HG03378 (cell line): ENCODE data around the gene CERS1.

Experiments used
- ATAC-seq: cut with Tn5 transposase; IDR thresholded peaks from one replicate; pipeline ENCODE4 v1.9.1; 2021; ENCODE audit warnings: mild to moderate bottlenecking, moderate library complexity; ENCODE audit not compliant: unreplicated experiment

Gene CERS1

DNA sequence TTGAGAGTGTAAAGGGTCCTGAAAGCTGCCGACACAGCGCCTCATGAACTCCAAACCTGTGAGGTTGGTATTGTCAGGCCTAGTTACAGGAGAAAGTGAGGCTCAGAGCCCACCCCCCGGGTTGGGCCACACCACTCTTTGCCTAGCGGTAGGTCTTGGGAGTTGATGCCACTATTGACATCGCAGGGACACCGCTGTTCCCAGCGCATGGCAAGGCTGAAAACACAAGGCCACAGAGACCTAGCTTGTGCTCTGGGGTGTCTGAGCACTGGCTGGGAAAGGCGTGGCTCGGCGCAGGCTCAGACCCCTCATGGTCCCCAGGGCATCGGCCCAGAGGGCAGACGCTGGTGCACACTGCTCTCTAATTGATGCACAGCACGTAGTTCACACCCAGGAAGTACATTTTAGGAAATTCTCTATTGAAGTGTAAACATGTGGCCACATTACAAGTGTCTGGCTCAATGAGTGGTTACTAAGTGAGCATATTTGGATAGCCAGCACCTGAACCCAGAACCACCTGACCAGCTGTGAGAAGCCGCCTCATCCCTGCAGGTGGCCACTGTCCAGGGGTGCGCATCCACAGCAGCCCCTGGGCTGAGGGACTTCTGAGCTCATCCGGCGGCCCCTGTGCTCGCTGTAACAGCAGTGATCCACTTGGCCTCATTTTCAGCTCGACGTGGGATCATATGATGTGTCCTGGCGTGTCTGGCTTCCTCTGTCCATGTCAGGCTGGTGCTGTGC lies 36.9 kb downstream of the CERS1 start:
- ATAC-seq, result no peak

DNA sequence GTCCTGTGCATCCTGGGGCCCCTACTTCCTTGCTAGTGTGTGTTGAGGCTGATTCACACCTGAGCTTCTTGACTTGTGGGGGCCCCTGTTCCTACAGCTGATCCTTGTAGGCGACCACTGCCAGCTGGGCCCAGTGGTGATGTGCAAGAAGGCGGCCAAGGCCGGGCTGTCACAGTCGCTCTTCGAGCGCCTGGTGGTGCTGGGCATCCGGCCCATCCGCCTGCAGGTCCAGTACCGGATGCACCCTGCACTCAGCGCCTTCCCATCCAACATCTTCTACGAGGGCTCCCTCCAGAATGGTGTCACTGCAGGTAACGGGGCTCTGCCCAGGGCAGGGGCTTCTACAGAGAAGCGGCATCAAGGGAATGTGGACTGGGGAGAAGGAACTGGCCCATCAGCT lies 38.7 kb downstream of the CERS1 start:
- no peak for ATAC-seq

- no peak for ATAC-seq
Measured at GRCh38 chr19:18856385-18857126, 39.4 kb downstream of the CERS1 start.

GRCh38 chr19:18855647-18856384 lies 40.1 kb downstream of the CERS1 start:
- ATAC-seq, result no peak

- no peak for ATAC-seq
Measured at GRCh38 chr19:18854982-18855381, 41.0 kb downstream of the CERS1 start.

DNA sequence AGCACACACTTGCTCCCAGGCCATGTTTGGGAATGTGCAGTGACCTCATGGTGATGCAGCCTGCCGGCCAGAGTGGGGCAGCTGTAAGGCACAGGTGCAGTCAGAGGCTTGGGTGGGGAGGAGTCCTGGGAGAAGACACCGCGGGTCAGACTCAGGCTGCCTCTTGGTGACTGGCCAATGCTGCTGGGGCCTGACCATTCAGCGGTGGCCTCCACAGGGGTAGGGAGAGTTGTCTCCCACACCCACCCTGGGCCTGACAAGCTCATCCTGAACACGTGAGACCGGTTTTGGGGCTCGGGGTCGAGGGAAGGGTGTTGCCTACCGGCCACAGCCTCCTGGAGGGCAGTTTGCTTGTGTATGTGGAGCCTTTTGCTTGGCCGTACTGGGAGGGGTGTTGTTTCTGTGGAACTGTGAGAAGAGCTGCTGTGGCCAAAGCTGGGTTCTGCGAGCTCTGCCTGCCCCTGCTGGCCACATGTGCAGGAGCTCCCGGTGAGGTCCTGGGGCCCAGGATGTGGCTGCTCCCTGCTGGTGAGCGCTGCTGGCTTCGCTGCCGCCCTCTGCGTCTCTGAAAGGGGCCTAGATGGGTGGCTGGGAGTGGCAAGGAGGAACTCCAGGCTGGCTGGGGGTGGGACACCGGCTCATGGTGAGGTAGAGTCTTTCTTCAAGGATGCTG lies 42.1 kb downstream of the CERS1 start:
- no peak for ATAC-seq

DNA sequence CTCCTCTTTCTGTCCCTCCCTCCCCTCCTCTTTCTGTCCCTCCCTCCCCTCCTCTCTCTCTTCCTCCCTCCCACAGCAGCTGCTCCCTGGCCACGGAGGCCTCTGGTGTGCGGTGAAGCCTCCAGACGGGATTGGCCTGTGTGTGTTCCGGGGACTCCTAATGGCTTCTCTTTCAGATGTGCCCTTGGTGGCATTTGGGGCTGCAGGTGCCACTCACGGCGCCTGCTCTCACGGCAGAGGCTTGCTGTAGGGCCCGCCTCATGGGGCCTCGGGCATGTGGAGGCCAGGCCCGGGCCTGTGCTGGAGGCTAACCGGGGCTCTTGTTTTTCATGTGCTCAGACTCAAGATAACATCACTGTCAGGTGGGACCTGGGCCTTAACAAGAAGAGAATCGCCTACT lies 43.3 kb downstream of the CERS1 start:
- ATAC-seq, result no peak

- no peak for ATAC-seq
Measured at GRCh38 chr19:18851673-18852325, 44.2 kb downstream of the CERS1 start.

GRCh38 chr19:18850471-18851375 lies 45.2 kb downstream of the CERS1 start:
- ATAC-seq, result no peak

DNA sequence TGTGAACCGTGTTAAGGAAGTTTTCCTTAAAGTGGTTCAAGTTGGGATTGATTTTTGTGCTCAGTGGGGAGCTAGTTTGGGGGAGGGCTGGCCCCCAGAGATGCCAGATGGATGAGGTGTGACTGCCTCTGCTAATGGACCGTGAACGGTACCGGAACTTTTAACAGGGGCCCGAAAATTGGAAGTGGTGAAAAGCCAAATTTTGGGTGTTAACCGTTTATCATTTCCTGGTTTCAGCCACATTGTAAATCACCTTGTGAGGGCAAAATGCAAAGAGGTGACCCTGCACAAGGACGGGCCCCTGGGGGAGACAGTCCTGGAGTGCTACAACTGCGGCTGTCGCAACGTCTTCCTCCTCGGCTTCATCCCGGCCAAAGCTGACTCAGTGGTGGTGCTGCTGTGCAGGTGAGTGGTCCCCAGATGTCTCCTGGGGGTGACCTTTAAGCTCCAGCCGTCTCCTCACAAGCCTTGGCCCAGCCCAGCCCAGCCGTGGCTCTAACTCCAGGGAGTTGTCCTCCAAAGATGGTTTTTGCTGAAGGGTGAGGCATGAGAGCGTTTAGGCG lies 46.0 kb downstream of the CERS1 start:
- no peak for ATAC-seq

GRCh38 chr19:18848878-18849661 lies 46.9 kb downstream of the CERS1 start:
- ATAC-seq, result no peak

GRCh38 chr19:18847549-18848463 lies 48.2 kb downstream of the CERS1 start:
- ATAC-seq, result no peak

- no peak for ATAC-seq
Measured at GRCh38 chr19:18846862-18847548, 49.0 kb downstream of the CERS1 start.

DNA sequence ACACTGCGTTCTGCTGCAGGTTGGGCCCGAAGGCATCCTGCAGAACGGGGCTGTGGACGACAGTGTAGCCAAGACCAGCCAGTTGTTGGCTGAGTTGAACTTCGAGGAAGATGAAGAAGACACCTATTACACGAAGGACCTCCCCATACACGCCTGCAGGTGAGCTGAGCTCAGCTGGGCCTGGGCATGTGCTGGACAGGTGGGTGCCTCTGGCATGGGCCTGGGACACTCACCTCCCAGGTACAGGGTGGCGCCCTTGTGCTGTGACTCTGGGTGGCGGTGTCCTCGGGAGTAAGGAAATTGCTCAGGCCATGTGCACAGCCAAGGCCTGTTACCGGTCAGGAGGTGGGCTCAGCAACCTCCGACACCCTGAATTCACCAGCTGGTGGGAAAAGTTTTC lies 50.0 kb downstream of the CERS1 start:
- no peak for ATAC-seq

GRCh38 chr19:18844806-18845329 lies 51.1 kb downstream of the CERS1 start:
- no peak for ATAC-seq

- ATAC-seq, result no peak
Measured at GRCh38 chr19:18843960-18844359, 52.0 kb downstream of the CERS1 start.

GRCh38 chr19:18842166-18842565 lies 53.8 kb downstream of the CERS1 start:
- ATAC-seq, result no peak
